Erythroblast (primary cell): ENCODE measurements around the gene PLA2G5.
"Not testable (repeated sequence)": the region's sequence is repeated elsewhere in the genome, so short reads cannot be mapped to it uniquely, and the experiment has no call there.

Experiments used
- DNase-seq, 2 experiments: peaks; one replicate each; lab custom pipeline; 2025; lab: John Stamatoyannopoulos, UW
- GATA1 ChIP-seq: IDR thresholded peaks from 2 replicates; pipeline ENCODE4 v1.6.1; 2011; ENCODE audit warnings: low read depth, mild to moderate bottlenecking, control low read depth, low read length, moderate library complexity
- POLR2A ChIP-seq: IDR thresholded peaks from 2 replicates; pipeline ENCODE4 v1.6.1; 2011; ENCODE audit warnings: mild to moderate bottlenecking, low read length

PLA2G5 gene

DNA sequence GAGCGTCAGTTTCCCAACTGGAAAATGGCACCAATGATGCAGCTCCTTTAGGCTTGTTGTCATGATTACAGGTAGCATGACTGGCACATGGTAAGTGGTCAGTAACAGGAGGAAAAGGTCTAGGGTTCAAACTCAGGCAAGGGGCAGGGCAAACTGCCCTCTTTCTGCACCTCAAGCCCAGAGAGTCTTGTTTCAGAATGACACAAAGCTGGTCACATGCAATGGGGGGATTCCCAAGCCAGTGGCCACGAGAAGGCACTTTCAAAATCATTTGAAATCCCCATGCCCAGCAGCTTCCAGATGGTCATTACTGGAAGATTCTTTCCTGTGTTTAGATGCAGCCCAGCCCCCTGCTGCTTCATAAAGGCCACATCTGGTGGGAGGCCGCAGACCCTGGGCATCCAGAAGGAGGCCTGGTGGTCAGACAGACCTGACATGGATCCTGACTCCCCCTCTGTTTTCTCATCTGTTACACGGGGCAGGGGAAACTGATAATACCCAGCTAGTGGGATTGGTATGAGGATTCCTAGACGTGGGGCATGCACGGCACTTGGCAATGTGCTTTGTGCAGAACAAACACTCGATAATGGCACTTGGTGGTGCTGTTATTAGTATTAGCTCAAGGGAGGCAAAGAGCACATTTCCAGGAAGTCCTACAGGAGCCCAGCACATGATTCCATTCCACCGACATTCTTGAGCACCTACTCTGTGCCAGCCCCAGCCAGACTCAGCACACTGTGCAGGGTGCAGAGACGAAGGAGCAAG, 56.2 kb downstream of the PLA2G5 start:
- no peak for DNase-seq
- no peak for TF ChIP-seq POLR2A
- TF ChIP-seq GATA1, result no peak

DNA sequence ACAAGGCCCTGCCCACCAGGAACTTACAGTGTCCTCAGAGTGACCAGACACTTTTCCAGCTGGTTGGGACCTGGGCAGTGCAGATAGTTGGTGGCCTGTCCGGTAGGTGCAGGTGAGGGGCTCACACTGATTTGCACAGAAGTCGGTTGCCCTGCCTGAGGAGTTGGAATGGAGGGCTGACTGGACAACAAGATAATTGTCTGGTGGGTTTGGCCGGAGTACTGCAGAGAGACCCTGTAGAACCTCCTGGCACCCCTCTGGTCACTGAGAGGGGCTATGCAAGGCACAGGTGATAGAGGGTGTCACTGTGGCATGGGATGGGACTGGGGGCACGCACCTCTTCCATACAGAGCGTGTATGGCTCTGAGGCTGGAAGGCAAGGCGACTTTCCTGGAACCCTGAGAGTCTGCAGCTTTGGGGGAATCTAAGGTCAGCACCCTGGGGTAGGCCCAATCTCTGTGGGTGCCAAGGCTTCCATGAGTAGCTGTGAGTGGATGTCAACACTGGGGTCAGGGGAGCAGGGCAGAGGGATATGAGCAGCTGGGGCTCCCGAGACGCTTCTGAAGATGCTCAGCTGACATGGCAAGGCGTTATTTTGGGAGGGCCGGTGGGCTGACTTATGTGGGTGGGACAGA, 56.9 kb downstream of the PLA2G5 start:
- no peak for TF ChIP-seq GATA1
- no peak for TF ChIP-seq POLR2A
- no peak for DNase-seq

DNA sequence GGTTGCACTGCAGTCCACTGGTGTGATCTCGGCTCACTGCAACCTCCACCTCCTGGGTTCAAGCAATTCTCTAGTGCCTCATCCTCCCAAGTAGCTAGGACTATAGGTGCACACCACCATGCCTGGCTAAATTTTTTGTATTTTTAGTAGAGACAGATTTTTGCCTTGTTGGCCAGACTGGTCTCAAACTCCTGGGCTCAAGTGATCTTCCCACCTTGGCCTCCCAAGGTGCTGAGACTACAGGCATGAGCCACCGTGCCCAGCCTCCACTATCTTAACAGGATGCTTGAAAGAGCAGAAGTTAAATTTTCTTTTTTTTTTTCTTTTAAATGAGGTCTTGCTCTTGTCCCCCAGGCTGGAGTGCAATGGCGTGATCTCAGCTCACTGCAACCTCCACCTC, 60.5 kb downstream of the PLA2G5 start:
- DNase-seq, result not testable (repeated sequence)

DNA sequence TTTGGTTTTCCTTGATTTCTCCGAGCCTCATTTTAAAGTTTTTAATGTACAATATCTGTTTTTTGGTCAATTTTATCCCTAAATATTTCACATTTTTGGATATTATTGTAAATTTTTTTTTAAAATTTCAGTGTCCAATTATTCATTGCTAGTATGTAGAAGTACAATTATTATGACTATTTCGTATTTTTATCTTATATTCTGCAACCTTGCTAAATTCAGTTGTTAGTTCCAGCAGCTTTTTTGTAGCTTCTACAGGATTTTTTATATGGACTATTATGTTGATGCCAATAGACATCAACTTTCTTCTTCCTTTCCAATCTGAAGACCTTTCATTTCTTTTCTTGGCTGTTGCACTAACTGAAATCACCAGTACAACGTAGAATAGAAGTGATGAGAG, 65.0 kb downstream of the PLA2G5 start:
- TF ChIP-seq GATA1, result no peak
- TF ChIP-seq POLR2A, result no peak
- DNase-seq, result no peak

DNA sequence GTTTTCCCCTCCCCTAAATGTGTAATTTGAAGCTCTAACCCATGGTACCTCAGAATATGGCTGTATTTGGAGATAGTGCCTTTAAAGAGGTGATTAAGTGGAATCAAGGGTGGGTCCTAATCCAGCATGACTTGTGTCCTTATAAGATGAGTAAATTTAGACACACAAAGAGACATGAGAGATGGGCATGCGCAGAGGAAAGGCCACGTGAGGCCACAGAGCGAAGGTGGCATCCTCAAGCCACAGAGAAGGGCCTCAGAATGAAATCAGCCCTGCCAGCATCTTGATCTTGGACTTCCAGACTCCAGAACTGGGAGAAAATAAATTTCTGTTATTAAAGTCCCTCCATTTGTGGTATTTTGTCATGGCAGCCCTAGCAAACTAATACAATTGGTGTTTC, 66.3 kb downstream of the PLA2G5 start:
- DNase-seq, result no peak
- TF ChIP-seq POLR2A, result no peak
- no peak for TF ChIP-seq GATA1

DNA sequence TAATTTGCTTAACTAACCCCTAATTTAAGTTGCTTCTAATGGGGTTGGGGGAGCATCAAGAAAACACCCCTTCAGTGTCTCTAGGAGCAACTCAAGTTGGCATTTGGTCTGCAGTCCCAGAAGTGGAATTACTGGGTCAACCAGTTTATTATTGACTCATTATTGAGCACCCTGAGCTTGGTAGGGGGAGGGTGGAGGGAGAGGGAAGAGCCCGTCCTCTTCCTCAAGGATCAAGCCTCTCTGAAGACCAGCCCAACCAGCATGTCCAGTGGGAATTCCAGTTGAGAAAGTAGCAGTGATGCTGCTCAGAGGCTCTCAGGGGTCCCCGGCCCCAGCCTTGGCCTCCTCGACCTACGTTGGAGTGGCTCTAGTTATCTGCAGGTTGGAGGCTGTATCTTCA, 67.1 kb downstream of the PLA2G5 start:
- DNase-seq, result no peak
- TF ChIP-seq GATA1 (no peak), POLR2A (no peak)

DNA sequence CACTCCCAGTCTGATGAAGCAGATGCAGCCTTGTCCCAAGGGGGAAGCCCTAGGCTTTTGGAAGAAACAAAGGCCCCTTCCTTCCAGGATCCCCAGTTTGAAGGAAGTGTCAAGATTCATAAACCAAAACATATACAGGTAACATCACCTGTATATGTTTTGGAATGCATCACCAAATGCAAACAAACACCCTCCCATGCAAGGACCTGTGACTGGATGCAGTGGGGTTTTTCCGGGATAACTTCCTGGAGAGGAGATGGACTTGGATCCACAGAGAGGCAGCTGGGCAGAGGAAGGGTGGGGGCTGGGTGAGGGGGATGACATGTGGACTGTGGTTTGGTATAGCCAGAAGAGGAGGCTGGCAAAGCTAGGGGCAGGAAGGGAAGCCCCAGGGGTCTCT, 67.6 kb downstream of the PLA2G5 start:
- no peak for DNase-seq
- TF ChIP-seq POLR2A (no peak), GATA1 (no peak)

DNA sequence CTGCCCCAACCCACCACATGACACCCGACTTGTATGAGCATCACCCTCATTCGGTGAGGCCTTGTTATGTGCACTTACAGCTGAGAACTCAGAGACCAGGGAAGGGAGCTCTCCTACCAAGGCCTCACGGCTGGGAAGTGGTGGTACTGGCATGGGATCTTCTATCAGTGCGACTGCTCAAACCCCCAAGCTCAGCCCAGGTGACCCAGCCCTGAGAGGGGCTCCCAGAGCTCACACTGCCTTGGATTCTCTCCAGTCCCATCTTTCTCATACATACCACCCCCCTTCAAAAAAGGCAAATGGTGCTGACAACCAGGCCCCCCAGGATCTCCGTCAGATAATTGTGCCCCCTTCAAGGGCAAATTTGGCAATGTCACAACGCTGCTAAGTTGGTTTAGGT, 68.4 kb downstream of the PLA2G5 start:
- no peak for TF ChIP-seq POLR2A
- no peak for TF ChIP-seq GATA1
- DNase-seq, result no peak

DNA sequence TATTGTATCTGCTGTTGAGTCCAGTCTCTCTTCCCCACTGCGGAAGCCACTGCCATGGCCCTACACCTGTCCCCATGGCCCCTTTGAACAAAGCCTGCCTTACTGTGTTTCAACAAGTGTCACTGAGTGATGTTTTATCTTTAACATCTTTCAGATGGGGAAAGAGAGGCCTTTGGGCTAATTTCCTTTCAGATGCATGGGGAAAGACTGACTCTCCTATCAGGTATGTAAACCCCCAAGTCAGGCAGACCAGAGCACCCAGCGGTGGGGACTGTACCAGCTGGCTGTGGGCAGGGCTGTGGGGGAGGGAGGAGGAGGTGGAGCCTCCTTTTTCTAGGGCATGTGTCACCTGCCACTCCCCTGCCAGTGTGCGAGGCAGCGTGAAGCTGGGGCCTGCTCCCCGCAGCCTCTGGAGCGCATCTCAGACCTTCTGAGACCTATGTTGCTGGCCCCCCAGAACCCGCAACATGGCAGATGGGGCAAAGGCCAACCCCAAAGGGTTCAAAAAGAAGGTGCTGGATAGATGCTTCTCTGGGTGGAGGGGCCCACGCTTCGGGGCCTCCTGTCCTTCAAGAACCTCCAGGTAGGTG, 69.1 kb downstream of the PLA2G5 start, which contains the start of gene PLA2G2F:
Gene PLA2G2F, plus strand, starts transcription at position 363 of the 590 bp plus-strand sequence. Its CDS starts 105 bp downstream, at position 468.
- no peak for DNase-seq
- TF ChIP-seq GATA1 (no peak), POLR2A (no peak)

DNA sequence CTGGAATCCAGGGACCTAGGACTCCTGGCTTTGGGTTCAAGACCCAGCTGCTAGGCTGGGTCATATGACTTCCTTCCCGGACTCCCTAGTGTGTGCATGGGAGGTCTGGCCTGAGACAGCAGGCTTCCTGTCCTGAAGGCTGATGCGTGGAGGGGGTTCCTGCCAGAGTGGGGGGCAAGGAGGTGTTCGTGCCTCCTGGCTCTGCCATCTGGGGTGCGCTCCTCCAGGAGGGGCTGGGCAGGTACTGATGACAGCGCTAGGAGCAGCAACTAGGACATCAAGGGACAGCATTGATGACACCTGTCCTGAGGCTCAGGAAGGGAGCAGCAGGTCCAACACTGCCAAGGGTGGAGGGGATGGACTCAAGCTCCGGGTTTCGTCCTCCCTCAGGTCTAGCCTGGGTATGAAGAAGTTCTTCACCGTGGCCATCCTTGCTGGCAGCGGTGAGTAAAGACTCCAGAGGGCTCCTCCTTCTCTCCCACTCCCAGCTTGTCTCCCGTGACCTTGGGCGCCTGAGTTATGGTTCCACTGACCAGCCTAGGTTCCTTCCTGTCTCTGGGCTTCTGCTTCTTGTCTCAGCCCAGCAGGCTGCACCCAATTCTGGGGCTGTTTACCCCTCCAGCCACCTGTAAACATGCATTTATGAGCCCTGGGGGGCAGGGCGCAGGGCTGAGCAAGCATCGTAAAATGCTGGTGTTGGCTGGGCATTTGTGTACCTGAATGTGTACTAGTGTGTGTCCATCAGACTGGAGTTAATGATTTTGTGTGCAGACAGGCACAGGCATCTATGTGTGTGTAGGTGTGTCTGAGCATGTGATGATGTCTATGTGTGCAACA, 70.0 kb downstream of the PLA2G5 start:
- no peak for DNase-seq
- no peak for TF ChIP-seq GATA1
- TF ChIP-seq POLR2A, result no peak

DNA sequence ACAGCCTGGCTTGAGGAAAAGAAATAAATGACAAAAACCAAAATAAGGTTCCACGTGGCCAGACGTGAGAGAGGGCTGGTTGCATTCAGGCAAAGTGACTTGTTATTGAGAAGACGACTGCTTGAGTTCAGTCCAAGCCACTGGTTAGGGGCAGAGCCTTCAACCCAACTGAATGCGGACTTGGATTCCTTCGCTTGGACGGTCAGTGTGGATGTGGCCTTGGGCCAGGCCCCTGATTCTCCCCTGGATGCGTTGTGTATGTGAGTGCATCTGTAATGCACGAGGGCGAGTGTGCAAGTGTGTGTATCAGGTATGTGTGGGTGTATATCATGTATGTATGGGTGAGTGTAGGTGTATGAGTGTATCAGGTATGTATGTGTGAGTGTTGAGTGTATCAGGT, 71.0 kb downstream of the PLA2G5 start:
- TF ChIP-seq GATA1 (no peak), POLR2A (no peak)
- DNase-seq, result no peak

DNA sequence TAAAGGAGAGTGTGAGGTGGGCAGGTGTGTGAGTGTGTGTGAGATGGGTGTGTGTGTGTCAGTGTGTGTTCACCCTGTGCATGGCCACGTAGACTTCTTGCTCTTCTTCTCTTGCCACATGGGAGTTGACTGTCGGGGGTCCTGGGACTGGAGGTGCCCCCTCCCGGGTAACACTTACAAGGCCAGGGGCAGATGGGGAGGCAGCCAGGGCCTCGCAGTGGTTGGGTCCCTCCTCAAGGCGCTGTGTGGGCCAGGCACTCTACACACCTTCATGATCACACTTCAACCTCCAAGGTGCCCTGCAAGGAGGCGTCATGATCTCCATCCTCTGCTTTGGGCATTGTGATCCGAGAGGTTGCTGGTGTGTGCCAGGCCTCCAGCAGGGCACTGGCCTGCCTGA, 71.5 kb downstream of the PLA2G5 start:
- no peak for DNase-seq
- TF ChIP-seq GATA1 (no peak), POLR2A (no peak)
